ENCODE data around the gene ATP6V0E2.
"Not testable (repeated sequence)": the region's sequence is repeated elsewhere in the genome, so short reads cannot be mapped to it uniquely, and the experiment has no call there.

DNA sequence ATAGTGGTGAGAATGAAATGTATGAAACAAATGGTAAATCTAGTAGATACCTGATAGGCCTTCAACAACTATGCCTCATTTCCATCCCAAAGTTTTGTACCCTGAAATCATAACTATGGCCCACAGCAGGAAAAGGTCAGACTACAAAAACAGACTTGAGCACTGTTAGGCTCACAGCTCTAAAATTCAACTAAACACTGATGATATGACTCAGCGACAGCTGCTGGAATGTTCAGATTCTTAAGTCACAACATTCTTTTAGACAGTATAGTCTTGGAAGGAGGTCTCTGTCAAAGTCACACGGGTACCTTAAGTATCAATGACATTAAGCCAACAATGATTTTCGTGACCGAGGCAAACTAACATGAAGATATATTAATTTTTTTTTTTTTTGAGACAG lies 38.4 kb downstream of the ATP6V0E2 start:
- not testable (repeated sequence) for TF ChIP-seq POLR2A (IDR thresholded peaks at IDR 0.05)
- TF ChIP-seq, protein P1, sequence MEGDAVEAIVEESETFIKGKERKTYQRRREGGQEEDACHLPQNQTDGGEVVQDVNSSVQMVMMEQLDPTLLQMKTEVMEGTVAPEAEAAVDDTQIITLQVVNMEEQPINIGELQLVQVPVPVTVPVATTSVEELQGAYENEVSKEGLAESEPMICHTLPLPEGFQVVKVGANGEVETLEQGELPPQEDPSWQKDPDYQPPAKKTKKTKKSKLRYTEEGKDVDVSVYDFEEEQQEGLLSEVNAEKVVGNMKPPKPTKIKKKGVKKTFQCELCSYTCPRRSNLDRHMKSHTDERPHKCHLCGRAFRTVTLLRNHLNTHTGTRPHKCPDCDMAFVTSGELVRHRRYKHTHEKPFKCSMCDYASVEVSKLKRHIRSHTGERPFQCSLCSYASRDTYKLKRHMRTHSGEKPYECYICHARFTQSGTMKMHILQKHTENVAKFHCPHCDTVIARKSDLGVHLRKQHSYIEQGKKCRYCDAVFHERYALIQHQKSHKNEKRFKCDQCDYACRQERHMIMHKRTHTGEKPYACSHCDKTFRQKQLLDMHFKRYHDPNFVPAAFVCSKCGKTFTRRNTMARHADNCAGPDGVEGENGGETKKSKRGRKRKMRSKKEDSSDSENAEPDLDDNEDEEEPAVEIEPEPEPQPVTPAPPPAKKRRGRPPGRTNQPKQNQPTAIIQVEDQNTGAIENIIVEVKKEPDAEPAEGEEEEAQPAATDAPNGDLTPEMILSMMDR (IDR thresholded peaks at IDR 0.05) = not testable (repeated sequence)

Data from body of pancreas (tissue), 4 donors.